ENCODE results near the gene SLC2A9.

DNA sequence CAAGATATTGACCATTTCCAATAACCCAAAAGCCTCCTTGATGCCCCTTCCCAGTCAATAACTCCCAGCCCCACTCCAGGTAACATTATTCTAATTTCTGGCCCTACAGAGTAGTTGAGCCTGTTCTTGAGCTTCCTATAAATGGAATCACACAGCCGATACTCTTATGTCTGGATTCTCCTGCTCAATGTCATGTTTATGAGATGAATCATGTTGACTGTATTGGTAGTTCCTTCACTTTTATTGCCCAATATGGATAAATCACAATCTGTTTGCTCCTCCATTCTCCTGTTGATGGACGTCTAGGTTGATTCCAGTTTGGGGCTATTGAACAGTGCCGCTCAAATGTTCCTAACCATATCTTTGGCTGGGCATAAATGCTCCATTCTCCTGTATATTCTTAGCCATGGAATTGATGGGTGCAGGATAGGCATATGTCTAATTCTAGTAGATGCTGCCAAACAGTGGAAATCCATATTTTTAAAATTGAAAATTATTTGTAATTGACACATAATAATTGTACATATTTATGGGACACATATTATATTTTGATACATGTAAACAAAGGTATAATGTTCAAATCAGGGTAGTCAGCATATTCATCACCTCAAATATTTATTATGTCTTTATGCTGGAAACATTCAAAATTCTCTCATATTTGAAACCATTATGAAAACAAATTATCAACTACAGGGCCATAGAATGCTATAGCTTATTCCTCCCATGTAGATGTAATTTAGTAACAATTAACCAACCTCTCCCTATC is 40.5 kb upstream of the SLC2A9 start:
- TF ChIP-seq, protein P1, sequence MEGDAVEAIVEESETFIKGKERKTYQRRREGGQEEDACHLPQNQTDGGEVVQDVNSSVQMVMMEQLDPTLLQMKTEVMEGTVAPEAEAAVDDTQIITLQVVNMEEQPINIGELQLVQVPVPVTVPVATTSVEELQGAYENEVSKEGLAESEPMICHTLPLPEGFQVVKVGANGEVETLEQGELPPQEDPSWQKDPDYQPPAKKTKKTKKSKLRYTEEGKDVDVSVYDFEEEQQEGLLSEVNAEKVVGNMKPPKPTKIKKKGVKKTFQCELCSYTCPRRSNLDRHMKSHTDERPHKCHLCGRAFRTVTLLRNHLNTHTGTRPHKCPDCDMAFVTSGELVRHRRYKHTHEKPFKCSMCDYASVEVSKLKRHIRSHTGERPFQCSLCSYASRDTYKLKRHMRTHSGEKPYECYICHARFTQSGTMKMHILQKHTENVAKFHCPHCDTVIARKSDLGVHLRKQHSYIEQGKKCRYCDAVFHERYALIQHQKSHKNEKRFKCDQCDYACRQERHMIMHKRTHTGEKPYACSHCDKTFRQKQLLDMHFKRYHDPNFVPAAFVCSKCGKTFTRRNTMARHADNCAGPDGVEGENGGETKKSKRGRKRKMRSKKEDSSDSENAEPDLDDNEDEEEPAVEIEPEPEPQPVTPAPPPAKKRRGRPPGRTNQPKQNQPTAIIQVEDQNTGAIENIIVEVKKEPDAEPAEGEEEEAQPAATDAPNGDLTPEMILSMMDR (IDR thresholded peaks at IDR 0.05): no peak
- TF ChIP-seq MAFK (IDR thresholded peaks at IDR 0.05; ENCODE audit: partially characterized antibody): peak; percentile 4
- no peak for TF ChIP-seq EP300 (IDR thresholded peaks at IDR 0.05)
- TF ChIP-seq POLR2A (IDR thresholded peaks at IDR 0.05; ENCODE audit: low read length): no peak
- TF ChIP-seq RFX5 (IDR thresholded peaks at IDR 0.05): no peak
- no peak for TF ChIP-seq RCOR1 (IDR thresholded peaks at IDR 0.05; ENCODE audit: low read depth, low read length)
- no peak for TF ChIP-seq JUNB (IDR thresholded peaks at IDR 0.05)
- no peak for TF ChIP-seq MAZ (IDR thresholded peaks at IDR 0.05; ENCODE audit: borderline replicate concordance, low read depth, low read length)
- TF ChIP-seq EHMT2 (IDR thresholded peaks at IDR 0.05; ENCODE audit: low read depth): no peak

Measured in A549 (cell line).